G401 (cell line): ENCODE measurements around the gene IPCEF1. TPM values are rescaled to one million over a fixed set of nuclear protein-coding genes. Genes with fewer than 3 reads are reported as not detected.
"Not testable (repeated sequence)": the region's sequence is repeated elsewhere in the genome, so short reads cannot be mapped to it uniquely, and the experiment has no call there.

Source experiments
- DNase-seq: peaks from one replicate; pipeline ENCODE4 v3.0.0-alpha.2; 2015; ENCODE audit warnings: low spot score
- in situ Hi-C: cut with HindIII; loops from 2 replicates; pipeline ENCODE4 v1.10.0; 2016; ENCODE audit warnings: low sequenced_read_pairs, mixed read lengths
- total RNA-seq: library from RNA; depleted of rRNA; stranded (reverse); fragments of >200 nt; shearing (Covaris generic); gene quantifications from 2 replicates; pipeline ENCODE4 v1.2.3, GENCODE V29; 2014

The IPCEF1 gene
- total RNA-seq, 1 experiment from 2014 or later = not detected

DNA sequence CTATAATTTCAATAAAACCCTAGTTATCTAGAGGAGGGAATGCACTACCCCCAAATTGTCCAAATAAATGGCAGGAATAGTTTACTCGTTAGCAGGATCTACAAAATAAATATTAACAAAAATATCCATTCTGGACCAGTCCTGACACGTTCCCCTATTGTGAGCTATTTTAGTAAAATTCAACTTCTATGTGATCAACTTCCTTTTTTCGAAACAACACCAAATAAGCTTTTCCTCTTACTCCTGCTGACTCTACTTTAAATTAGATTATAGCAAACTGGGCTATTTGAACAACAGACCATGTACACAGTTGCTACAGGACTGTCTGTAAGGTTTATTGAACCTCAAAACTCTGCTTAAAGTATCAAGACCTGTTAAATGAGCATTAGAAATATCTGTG is 154.3 kb downstream of the IPCEF1 start:
- in situ Hi-C loops = no loop called here
- DNase-seq = no peak

DNA sequence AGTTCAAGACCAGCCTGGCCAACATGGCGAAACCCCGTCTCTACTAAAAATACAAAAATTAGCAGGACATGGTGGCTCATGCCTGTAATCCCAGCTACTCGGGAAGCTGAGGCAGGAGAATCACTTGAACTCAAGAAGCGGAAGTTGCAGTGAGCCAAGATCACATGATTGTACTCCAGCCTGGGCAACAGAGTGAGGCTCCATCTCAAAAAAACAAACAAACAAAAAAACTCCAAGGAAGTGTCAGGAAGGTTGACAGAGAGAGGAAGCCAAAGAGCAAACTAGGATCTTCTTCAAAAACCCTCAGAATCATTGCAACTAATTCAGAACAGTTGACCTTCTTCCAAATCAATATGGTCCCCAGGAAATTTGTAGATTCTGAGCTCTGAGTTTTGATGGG is 154.9 kb downstream of the IPCEF1 start:
- in situ Hi-C loops, DNase-seq: not testable (repeated sequence)

DNA sequence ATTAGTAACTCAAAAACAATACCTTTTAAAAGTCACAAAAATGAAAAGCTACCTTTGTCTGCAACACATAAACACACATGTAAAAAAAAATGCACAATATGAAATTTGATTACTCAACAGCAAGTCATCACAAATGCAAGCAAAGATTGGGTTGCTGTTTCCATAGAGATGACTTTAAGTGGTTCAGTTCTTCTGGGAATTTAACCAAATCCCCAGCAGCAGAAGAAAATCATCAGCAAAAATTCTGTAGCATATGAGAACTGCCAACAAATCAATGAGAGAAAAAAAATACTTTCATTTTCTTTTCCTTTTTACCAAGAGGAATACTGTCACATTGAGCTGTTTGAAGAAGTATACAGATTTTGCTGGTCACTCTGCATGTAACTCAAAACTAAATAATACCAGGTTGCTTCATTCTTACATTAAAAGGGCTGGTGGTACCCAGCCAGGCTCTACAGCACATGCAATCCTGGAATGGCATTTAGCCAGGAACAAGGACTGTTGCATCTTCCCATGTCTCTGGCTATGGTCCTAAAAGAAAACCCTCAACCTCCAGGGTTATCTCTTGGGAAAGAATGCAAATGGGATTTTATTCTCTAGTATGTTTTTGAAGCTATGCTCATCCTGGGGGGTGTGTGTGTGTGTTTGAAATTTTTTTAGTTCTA is 159.3 kb downstream of the IPCEF1 start:
- in situ Hi-C loops = no loop called here
- peak; percentile 68 for DNase-seq

DNA sequence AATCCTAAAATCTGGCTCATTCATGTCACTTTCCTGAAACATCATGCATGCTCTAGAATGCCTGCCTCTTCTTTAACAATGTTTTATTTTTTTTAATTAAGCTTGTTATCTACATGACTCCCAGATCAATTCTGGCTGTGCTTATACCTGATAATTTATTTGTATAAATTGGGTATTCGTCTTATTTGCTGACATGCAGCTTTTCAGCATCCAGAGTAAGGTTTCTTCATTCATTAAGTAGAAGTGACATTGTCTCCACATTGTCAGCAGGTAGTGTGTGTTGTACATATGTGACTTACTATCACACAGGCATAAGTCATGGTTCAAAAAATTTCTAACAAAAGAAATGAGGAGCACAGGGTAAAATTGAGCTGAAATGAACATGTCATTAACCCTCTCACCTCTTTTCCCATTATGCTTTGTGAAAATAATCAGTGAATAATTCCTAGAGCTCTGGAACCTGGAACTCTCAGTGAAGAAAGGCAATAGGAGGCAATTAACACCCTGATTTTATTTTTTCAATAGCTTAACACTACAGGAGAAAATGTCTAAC is 160.2 kb downstream of the IPCEF1 start:
- in situ Hi-C loops = no loop called here
- no peak for DNase-seq

DNA sequence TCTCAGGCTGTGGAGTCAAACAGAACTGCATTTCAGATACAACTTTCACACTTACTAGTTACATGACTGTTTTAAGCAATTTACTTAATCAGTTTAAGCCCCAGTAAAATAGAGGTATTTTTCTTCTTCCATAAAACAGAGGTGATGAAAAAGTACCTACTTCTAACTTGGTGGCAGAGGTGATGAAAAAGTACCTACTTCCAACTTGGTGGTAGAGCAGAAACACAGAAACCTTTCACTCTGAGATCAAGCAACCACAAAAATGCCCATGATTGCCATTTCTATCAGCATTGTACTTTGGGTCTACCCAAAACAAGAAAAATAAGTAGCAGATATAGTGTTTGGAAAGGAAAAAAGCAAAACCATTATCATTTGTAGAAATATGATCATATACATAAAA is 168.9 kb downstream of the IPCEF1 start:
- in situ Hi-C loops = no loop called here
- DNase-seq = no peak

DNA sequence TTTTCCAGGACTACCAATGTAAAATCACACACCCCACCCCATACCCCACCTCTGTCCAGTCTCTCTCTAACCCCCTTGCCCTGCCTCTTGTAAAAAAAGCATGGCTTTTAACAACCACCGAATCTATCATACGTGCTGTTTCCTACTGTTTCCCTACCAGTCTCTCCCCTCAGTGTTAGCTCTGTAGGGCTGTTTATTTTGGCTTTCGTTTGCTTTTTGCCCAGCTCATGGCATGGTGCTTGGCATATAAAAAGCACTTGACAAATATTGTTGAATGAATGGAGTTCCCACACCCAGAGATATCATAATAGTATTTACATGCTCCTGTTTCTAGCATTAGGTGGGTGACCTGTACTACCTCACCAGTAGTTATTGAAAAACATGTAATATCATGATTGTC is 169.4 kb downstream of the IPCEF1 start:
- in situ Hi-C loops = no loop called here
- DNase-seq = no peak

DNA sequence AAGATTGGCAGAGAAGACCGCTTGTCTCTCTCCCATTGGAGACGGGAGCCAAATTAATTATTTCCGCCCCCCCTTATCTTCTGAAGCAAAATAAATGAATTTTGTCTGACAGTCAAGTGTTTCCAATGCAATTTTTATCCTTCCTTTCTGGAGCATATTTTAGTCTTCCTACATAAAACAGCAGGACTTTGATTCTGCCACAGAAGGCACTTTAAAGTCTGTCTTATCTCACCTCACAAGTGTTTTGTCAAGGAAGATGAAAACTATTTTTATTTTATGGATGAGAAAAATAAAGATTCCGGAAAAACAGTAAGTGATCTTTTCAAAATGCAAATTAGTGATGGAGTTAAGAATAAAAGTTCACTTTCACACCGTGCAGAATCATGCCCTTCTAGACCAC is 177.2 kb downstream of the IPCEF1 start:
- in situ Hi-C loops = no loop called here
- peak; percentile 40 for DNase-seq

DNA sequence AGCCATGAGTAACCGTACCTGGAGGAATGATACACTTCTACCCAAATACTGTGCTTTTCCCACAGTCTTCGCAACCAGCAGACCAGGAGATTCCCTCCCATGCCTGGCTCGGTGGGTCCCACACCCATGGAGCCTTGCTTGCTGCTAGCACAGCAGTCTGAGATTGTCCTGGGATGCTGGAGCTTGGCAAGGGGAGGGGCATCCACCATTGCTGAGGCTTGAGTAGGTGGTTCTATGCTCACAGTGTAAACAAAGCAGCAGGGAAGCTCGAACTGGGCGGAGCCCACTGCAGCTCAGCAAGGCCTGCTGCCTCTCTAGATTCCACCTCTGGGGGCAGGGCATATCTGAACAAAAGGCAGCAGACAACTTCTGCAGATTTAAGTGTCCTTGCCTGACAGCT is 184.2 kb downstream of the IPCEF1 start:
- DNase-seq, in situ Hi-C loops: not testable (repeated sequence)

DNA sequence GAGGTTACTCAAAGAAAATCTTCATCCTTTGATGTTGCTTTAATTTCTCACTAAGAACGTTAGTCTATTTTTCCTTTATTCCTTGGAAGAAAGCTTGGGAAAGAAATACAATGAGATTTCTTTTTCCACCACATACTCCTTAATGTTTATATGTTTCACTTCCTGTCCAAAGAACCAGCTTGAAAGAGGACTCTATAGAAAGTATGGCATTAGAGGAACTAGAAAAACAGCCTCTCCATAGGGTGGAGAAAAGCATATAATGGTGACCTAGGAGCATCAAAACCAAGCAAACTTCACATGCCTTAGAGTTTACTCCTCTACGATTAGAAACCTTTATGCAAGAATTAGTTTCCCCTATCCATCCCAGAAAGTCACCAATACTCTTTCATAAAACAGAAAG is 186.5 kb downstream of the IPCEF1 start:
- in situ Hi-C loops = no loop called here

DNA sequence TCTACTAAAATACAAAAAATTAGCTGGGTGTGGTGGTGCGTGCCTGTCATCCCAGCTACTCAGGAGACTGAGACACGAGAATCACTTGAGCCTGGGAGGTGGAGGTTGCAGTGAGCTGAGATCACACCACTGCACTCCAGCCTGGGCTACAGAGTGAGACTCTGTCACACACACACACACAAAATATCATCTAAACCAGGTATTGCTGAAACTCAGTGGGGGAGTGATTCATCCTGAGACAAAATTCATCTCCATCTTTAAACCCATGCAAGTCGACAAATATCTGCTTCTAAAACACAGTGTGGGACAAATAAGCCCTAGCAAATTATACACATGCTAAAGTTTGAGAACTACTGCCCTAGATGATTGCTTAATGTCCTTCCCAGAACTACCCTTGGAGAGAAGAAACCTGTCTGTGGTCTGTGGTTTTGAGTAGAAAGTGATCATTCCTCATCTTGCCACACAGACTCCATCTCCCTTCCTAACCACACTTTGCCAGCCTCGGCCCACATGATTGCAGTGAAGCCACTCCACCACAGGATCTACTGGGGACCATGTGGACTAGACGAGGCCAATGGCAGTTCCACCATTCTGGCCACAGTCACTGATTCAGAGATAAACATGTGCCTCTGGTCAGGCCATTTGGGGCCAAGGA is 187.3 kb downstream of the IPCEF1 start:
- DNase-seq = no peak
- in situ Hi-C loops = no loop called here

More for the DNA sequence above, 186.5 kb downstream of the IPCEF1 start:
- no peak for DNase-seq

DNA sequence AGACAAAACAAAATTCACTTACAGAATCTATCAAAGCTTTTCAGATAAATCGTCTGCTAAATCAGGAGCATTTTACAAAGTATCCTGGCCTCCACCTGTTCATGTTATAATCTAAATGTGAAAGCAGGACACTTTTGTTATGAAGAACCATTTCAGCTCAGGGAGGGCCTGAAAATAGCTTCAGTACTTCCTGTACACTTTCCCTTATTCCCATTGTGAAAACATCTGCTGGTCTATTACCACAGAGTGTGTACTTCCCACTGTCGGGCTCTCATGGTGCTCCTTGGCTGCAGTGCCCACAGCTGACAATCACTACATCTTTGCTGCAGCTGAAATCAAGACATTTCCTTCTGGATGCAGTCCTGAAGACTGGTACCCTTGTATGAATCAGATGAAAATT is 189.5 kb downstream of the IPCEF1 start:
- DNase-seq = peak; percentile 37
- in situ Hi-C loops = no loop called here

DNA sequence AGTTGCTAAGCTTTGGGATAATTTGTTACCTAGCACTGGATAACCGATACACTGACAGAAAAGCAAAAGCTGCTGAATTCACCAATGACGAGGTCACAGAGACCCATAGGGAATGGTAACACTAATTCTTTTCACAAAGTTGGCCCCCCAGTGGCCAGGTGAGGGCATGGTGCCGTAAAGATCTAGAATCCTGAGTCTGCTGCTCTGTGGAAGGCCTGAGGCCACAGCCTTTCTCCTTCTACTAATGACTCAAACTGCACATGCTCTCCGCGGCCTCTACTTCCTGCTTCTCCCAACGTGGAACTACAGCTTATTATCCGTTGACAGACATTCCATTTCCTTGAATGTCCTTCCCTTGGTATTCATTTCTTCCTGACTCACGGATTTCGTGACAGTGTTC is 190.5 kb downstream of the IPCEF1 start:
- in situ Hi-C loops = no loop called here
- DNase-seq = no peak

DNA sequence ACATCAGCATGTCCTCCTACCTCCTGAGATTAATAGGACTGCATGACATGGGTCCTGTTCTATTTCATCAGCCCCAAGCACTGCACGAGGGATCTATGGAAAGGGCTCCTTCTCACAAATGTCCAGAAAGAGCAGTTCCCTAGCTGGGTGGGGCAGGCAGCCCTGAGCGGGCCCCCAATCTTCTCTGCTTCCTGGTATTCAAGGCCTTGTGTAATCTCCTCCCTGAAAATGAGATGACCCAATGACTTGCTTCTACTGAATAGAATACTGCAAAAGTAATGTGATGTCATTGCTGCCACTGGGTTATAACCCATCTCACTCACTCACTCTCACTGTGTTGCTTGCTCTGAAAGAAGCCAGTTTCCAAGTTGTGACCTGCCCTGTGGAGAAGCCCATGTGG is 191.1 kb downstream of the IPCEF1 start:
- DNase-seq = no peak
- in situ Hi-C loops = no loop called here

DNA sequence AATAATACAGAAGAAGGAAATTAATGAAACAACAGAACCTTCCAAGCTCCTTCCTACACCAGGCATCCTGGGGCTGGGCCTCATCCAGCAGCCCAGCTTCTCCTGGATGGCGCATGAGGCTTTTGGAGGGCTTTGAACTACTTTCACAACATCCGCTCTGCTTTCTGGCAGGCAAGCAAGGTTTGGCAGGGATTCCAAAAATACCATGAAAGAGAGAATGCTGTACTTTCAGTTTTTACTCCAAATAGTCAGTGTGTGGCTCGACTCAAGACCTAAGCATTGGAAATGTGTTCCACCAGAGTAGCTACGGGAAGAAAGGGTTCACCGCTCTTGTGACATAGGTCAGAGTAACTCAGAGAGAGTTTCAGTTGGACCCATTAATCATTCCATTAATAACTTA is 192.2 kb downstream of the IPCEF1 start:
- DNase-seq = peak; percentile 92
- in situ Hi-C loops = no loop called here

DNA sequence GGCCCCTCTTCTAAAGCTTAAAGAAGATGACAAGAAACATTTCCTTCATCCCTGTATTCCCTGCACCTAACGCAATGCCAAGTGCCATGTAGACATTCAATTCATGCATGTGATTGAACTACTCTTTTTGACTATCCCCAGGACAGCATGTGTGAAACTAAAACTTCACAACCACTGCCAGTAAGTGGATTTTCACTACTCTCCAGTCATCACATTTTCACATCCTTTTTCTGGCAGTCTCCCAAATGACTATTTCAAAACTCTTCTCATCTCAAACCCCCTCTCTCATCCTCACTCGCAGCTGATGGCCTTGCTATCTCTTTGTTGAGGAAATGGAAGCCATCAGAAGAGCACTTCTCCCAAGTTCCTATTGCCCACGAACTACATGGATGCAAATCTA is 194.9 kb downstream of the IPCEF1 start:
- DNase-seq = no peak
- in situ Hi-C loops = no loop called here

DNA sequence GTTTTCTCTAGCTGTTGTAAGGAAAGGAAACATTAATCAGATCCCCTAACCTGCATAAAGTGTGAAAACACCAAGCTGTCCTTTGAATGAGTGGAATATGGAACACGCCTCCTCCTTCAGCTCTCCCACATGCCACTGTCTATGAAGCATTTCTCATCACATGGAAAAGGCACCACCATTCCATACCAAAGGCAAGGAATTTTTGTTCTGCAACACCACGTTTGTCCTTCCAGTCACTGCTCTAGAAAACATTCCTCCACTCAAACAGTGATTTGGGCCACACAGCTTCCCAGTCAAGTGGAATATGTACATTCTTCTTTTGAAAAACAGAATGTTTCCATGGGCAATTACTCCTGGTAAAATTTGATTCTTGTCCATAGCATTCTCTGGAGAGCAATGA is 197.5 kb downstream of the IPCEF1 start:
- no peak for DNase-seq
- in situ Hi-C loops = no loop called here

DNA sequence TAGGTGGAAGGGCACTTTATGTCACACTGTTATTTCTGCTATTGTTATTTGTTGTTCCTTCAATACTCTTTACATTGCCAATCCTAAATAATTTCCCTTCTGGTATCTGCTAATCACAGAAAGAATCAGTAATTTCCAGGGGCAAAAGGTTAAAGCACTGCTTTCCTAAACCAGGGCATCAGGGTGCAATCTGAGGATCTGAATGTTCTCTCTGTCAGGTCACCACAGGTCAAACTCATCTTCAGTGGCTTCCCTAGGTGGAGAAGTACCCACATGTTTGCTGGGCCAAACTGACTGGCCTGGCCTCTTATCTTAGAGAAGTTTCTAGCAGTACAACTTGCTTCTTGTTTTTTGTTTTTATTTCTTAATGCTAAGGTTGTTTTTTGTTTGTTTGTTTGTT is 198.9 kb downstream of the IPCEF1 start:
- in situ Hi-C loops = no loop called here
- DNase-seq = no peak

DNA sequence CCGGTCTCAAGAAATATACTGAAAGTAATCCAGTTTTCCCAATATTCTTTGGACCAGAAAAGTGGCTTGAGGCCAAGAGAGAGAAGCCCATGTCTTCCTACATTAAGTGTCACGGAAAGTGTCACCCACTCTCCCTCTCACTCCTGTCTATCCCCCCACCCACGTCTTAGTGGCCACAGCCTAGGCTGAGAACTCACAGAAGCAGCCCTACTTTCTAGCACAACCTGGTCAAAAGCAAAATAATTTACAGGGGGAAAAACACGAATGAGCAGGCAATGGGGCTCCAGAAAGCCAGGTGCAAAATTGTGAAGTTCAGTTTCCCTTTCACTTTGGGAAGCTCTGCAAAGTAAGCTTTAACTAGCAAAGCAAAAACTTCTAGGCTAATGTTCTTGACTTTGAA is 199.5 kb downstream of the IPCEF1 start:
- DNase-seq = no peak
- in situ Hi-C loops = no loop called here

DNA sequence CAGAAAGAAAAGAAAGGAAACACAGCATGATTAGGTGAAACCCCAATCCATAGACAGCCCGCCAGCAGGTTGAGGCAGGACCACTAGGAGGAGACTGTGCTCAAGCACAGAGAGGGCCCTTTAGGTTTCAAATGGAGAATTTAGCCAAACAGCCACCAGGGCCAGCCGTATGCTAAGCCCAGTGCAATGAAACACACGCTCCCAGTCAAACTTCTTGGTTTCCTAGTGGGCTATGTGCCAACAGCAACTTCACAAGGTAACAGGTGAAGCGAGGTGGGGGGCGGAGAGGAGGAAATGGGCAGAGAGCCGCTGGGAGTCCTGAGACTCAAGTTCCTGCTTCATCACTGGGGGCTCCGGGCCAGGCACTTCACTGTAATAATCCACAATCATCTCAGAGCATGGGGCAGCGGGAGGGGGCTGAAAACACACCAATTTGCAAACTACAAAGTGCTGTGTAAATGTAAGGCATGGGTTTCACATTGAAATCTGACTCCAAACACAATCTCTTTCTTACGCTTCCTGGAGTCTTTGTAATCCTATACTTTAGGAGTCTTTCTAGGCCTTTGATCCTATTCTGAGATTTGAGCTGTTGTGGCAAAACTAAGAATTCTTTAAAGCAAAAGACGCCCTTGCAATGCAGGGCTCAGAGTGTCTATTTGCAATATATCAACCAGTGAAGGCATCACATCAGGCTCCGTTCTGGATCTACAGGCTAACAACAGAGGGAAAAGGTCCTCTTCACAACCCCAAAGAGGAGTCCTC is 200.3 kb downstream of the IPCEF1 start:
- DNase-seq = peak; percentile 30
- in situ Hi-C loops = no loop called here

DNA sequence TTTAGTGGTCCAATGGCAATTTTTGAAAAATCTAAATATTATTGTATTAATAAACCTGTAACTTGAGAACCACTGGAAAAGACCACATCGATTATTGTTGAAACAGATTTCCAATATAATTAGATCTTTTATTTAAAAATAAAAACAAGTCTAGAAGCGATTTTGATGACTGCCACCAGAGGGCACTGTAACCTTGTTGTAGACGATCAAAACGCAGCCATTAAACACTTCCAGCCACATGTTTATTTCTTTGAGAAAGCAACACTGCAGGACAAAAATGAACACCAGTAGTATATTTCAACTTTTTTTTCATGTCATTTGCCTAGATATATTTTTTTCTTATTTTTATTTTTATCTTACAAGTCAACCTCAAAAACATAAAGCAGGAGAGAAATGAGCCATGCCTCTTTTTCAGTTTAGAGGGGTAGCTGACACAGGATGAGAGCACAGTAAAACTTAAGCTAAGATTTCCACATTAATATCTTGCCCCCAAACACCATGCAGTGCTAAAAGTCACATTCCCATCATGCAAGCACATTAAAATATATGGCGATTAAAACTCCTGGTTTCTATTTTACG is 202.1 kb downstream of the IPCEF1 start:
- peak; percentile 77 for DNase-seq
- in situ Hi-C loops = no loop called here
